EH (cell line): ENCODE data around the gene COIL.
"Not testable (repeated sequence)": the region's sequence is repeated elsewhere in the genome, so short reads cannot be mapped to it uniquely, and the experiment has no call there.

ENCODE experiments used
- DNase-seq: peaks from one replicate; pipeline ENCODE4 v3.0.0-alpha.2; 2015; ENCODE audit warnings: low read depth

The COIL gene

GRCh38 chr17:56977673-56978395 is 17.0 kb upstream of the COIL start, which contains the start of gene SCPEP1:
SCPEP1 (plus strand) TSS chr17:56978131; CDS start chr17:56978160, 29 bp downstream.
- DNase-seq = peak; percentile 85

- DNase-seq = no peak
Measured at GRCh38 chr17:56976941-56977608, 16.2 kb upstream of the COIL start.

GRCh38 chr17:56975656-56976055 is 14.8 kb upstream of the COIL start:
- DNase-seq = no peak

- no peak for DNase-seq
Measured at GRCh38 chr17:56974055-56974454, 13.2 kb upstream of the COIL start.

GRCh38 chr17:56973520-56973919 is 12.7 kb upstream of the COIL start:
- peak; percentile 37 for DNase-seq

- DNase-seq = no peak
Measured at GRCh38 chr17:56972111-56972730, 11.4 kb upstream of the COIL start.

- DNase-seq = no peak
Measured at GRCh38 chr17:56970974-56971373, 10.1 kb upstream of the COIL start.

- DNase-seq = no peak
Measured at GRCh38 chr17:56966338-56966737, 5.5 kb upstream of the COIL start.

GRCh38 chr17:56965681-56966080 is 4.8 kb upstream of the COIL start:
- DNase-seq = not testable (repeated sequence)

GRCh38 chr17:56965241-56965640 is 4.4 kb upstream of the COIL start:
- DNase-seq = not testable (repeated sequence)

GRCh38 chr17:56956992-56957391 is 3.9 kb downstream of the COIL start:
- DNase-seq = no peak

GRCh38 chr17:56949595-56949994 is 11.3 kb downstream of the COIL start:
- no peak for DNase-seq

GRCh38 chr17:56948491-56948890 is 12.4 kb downstream of the COIL start:
- DNase-seq = no peak

- DNase-seq = no peak
Measured at GRCh38 chr17:56947741-56948140, 13.1 kb downstream of the COIL start.

GRCh38 chr17:56945938-56946505 is 14.8 kb downstream of the COIL start:
- DNase-seq = no peak

GRCh38 chr17:56943505-56944125 is 17.2 kb downstream of the COIL start:
- peak; percentile 15 for DNase-seq

GRCh38 chr17:56939869-56940484 is 20.9 kb downstream of the COIL start:
- DNase-seq = peak; percentile 68

- peak; percentile 10 for DNase-seq
Measured at GRCh38 chr17:56938206-56938605, 22.6 kb downstream of the COIL start.

GRCh38 chr17:56937687-56938086 is 23.2 kb downstream of the COIL start:
- peak; percentile 51 for DNase-seq

- DNase-seq = no peak
Measured at GRCh38 chr17:56936697-56937322, 24.0 kb downstream of the COIL start.

GRCh38 chr17:56935461-56935860 is 25.4 kb downstream of the COIL start:
- no peak for DNase-seq
